Brain pericyte (primary cell): Measurements from ENCODE around the gene FBXO42.
"Not testable (repeated sequence)": the region's sequence is repeated elsewhere in the genome, so short reads cannot be mapped to it uniquely, and the experiment has no call there.

Experiments
- DNase-seq: peaks from one replicate; pipeline ENCODE4 v3.0.0-alpha.2; 2012; ENCODE audit warnings: low read depth, low spot score

Gene FBXO42

DNA sequence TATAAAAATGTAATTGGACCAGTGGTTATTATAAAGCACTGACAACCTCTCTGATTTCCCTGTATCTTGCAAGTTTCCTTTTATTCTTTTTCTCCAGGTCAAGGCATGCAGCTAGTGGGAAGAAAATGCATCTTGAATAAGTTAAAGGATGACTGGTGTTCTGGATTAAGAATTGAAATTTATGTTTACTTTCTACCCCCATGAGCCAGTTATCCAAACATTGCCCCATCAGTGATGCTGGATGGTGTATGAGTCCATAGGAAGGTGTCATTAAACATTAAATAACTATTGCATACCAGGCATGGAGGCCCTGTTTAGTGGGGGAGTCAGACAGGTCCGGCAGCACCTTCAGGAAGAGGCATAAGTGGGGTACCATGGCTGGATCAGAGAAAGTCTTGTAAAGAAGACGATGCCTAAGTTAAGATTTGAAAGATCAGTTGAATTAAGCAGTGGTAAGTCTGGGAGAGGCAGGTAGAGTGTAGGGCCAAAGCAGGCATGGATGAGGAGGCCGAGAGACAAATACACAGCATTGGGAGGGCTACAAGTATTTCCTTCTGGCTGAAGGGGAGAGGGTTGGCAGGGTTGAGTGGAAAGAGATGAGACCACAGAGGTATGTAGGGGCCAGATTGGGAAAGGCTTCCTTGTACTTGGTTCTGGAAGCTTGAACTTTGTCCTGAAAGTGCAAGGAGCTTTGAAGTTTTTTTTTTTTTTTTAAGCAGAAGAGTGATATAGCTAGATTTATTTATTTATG, 20.4 kb upstream of the FBXO42 start:
- DNase-seq, result no peak

DNA sequence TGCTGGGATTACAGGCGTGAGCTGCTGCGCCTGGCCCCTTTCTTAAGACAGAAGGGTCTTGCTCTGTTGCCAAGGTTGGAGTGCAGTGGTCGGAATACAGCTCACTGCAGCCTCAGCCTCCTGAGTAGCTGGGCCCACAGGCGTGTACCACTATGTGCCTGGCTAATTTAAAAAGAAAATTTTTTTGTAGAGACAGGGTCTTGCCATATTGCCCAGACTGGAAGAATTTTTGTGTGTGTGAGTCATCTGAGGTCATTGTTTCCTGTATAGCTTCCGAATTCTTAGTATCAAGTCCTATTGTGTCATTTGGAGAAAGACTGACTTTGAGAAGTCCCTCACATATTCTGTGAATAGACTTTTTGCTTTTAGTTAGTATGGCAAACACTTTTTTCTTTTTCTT, 19.4 kb upstream of the FBXO42 start:
- no peak for DNase-seq

DNA sequence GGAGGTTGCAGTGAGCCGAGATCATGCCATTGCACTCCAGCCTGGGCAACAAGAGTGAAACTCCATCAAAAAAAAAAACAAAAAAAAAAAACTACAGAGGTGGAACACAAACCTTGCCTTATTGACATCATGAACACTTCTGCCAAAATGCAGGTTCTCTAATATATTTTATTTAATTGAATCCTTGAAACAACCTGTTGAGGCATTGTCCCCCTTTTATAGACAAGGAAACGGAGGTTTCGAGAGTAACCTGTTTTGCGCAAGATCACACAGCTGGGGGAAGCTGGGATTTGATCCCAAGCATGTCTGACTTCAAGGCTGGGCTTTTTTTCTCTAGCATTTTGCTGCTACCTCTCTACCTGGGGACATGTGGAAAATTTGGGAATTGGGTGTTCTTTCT, 17.5 kb upstream of the FBXO42 start:
- DNase-seq, result no peak

DNA sequence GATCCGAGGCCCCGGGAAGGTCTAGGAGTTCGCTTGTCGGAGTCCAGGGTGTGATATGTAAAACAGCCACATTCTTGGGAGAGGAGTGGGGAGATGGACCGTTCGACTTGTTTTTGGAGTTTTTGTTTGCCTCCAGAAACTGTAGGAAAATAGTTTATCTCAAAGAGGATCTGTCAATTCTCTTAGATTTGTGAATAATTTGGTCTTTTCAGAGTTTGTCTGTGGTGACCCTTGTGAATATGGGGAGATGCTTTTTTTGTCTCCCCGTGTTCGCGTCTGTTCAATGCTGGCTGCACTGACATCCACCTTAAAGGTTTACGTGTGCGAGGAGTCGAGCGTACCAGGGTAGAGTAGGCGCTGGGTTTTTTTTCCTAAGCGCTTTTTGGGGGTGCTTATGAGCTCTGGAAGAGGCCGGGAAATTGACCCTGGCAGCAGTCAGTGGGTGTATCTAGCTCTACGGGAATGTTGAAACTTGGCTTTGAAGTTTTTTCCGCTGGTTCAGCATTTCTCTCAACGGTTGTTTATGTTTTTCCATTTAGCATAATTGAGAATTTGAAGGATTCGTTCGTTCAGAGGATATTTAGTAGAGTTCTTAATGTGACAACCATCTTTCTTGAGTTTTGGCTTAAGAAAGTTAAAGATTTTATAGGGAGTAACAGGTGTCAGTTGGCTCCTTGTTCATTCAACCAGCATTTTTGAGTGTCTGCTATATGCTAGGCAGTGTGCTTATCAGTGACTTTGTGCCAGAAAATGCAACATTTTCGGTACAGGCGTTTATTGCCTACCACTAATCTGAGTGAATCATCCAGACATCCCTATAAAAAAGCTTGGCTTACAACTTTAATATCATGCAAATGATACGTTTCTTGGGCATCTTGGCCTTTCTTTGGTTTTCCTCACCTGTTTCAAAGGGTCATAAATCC, 15.9 kb upstream of the FBXO42 start:
- DNase-seq, result no peak

DNA sequence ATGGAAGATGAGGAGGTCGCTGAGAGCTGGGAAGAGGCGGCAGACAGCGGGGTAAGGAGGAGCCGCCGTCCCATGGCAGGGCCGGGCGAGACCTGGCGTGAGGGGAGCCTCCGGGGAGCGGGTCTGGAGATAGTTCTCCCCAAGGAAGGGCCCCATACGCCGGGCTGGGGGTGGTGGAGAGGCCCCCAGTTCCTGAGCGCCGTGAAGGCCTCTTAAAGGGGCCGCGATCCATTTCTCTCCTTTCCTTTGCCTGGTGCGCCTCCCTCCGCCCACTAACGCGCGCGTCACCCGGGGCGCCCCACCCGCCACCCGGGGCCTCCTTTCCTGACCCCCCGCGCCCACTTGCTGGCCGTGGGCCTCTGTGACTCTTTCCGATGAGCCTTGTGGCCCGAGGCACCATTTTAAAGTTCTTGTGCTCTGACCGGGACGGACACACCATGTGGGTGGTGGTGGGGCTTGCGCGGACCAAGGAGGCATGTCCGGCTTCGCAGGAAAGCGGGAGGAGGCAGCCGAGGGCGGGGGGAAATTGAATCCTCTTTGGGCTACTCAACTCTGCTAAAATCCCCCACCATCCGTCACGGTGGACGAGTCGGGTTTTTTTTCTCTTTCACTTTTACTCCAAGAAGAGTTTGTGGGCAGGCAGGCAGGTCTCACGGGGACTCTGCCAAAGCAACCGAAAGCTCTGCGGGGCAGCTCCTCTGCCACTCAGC, 15.1 kb upstream of the FBXO42 start:
- DNase-seq, result peak; percentile 53

DNA sequence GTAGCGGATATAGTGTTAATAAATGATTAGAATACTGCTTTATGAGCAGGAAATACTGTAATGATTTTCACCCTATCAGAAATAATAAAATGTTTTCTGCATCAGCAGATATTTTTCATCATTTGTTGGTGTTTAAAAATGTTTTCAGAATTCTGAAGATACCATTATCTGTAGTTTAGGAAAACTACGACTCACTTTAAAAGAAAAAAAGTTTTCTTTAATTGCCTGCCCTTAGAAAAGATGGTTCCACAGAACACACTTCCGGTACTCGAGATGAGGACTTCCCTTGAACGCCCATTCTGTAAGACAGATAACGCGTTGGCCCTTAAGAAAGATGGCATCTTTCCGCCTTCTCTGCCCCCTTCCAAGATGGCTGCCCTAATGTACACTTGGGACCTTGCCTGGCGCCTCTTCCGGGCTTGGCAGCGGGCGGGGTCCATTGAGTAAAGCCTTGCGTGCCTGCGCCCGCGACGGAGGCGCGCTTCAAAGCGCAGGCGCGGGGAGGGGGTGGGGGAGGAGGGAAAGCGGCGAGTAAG, 14.5 kb upstream of the FBXO42 start, which contains the start of gene SZRD1:
Gene SZRD1 (plus strand): TSS at position 521 of the 536 bp plus-strand sequence. CDS start 16 bp downstream, outside the sequence.
- peak; percentile 99 for DNase-seq

DNA sequence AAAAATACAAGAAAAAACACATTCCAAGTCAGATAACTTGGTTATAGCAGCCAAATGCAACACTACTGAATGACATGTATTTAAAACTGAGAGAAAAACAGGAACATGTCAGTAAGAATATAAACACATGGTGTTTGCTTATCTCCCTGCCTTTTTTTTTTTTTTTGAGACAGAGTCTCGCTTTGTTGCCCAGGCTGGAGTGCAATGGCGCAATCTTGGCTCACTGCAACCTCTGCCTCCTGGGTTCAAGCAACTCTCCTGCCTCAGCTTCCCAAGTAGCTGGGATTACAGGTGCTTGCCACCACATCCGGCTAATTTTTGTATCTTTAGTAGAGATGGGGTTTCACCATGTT, 12.8 kb upstream of the FBXO42 start:
- not testable (repeated sequence) for DNase-seq

DNA sequence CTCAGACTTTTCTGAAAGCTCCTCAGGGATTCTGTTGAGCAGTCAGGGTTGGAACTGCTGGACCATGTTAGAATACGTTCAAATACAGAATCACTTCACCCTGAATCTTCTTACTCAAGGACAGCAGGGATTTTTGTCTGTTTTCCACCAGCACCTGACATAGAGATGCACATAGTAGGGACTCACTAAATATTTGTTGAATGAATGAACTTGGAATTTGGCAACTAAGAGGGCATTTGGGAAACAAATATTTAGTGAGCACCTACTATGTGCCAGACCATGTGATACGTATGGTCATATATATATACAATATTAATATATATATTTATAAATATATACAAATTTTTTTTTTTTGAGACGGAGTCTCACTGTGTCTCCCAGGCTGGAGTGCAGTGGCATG, 4.6 kb upstream of the FBXO42 start:
- DNase-seq, result no peak

DNA sequence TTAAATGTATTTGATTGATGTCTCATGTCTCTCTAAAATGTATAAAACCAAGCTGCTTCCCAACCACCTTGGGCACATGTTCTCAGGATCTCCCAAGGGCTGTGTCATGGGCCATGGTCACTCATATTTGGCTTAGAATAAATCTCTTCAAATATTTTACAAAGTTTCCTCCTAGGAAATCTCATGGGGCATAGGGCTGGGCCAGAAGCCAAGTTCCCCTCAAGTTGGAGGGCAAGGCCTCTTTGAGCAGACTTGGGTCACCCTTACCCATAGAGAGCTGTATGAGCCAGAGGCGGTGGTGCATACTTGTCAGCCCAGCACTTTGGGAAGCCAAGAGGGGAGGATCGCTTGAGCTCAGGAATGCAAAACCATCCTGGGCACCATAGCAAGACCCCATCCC, 2.3 kb upstream of the FBXO42 start:
- DNase-seq, result no peak

DNA sequence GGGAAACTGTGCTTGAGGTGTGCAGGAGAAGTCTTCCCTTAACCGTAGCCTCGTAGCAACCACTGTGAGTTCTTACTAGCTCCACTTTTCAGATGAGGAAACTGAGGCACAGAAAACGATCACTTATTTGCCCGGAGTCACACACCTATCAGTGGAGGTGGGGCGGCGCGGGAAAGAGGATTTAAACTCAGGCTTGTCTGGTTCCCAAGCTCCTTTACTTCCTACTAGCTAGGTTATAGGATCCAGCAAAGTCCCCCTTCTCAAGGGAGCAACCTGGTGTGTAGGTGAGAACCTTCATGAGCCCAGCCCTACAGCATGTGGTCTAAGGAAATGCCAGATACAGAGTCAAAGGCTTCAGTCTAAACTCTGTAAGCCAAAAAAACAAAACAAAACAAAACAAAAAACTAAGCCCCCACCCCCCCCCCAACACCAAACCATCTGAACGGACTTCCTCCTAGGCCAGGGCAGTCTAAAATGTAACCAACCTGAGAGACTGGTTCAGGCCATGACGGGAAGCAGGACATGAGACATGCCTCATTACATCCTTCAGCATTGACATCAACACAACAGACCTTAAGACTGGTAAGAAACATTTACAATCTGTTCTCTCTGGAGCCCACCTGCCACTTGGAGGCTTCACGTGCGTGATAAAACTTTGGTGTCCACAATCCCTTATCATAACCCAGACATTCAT, 709 bp upstream of the FBXO42 start:
- DNase-seq, result no peak

DNA sequence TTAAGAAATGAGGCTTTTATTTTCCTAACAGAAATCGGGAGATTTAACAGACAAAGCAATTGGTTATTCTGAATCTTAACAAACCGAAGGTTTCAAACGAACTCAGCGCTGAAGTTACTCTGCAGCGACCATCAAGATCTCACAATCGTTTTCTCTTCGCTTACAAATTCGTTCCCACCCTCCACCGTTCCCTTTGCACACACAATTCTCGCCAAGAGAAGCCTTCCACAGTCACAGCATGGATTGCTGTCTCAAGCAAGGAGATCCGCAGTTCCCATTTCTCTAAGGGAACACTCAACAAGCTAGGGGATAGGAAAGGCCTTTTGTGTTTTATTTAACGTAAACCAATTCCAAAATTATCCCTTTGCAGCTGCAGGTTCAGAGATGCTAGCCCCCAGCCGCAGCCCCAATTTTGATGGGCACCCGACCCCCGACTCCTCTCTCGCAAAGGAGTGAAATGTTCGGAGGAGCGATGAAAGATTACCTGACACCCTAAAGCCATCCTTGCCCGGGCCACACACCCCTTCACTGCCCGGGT, 755 bp downstream of the FBXO42 start:
- DNase-seq, result no peak

DNA sequence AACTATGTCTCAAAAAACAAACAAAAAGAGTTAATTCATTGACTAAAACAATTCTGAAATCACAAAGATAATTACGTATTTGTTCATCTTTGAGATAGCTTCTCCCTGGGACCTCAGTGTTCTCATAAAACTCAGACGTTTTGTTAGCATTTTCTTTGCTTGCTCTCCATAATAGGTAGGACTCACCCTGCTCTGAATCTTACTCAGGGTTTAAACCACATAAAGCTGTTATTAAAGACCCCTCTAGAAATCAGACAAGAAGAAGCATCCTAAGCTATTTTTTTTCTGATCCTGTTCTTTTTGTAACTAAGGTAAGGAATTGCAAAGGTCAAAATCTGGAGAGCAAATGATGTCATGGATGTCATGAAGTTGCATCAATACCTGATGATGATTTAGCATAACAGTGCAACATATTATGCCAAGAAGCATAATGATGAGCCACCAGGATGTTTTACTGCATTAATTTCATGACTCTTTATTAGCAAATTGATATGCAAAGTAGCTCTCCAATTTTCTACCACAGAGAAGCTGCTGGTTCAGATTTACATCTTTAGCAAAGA, 2.4 kb downstream of the FBXO42 start:
- no peak for DNase-seq

DNA sequence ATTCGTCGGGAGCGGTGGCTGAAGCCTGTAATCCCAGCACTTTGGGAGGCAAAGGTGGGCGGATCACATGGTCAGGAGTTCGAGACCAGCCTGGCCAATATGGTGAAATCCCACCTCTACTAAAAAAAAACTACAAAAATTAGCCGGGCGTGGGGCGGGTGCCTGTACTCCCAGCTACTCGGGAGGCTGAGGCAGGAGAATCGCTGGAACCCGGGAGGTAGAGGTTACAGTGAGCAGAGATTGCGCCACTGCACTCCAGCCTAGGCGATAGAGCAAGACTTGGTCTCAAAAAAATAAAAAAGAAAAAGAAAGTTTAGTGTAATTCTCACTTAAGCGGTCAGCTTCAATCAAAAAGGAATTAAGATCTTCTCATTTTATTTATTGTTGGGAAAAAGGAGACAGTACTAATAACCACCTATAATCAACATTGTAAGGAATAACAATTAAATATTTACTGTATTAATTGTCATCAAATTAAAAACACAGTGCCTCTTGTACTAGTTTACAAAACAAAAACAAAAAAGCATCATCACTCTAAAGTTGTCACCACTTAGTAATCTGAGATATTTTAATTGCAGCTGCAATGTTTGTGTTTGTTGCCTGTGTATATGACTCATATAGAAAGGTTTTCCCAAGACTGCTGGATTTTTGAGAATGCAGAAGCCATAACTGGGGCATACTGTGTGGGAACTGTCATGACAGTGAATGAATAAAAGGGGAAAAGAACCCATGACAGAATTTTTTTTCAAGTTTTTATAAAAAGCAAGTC, 3.7 kb downstream of the FBXO42 start:
- no peak for DNase-seq

DNA sequence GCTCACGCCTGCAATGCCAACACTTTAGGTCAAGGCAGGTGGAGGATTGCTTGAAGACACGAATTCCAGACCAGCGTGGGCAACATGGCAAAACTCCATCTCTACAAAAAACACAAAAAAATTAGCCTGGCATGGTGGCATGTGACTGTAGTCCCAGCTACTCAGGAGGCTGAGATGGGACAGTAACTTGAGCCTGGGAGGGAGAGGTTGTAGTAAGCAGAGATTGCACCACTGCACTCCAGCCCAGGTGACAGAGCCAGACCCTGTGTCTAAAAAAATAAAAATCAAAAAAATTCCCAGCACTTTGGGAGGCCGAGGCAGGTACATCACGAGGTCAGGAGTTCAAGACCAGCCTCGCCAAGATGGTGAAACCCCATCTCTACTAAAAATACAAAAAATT, 9.0 kb downstream of the FBXO42 start:
- DNase-seq, result not testable (repeated sequence)

DNA sequence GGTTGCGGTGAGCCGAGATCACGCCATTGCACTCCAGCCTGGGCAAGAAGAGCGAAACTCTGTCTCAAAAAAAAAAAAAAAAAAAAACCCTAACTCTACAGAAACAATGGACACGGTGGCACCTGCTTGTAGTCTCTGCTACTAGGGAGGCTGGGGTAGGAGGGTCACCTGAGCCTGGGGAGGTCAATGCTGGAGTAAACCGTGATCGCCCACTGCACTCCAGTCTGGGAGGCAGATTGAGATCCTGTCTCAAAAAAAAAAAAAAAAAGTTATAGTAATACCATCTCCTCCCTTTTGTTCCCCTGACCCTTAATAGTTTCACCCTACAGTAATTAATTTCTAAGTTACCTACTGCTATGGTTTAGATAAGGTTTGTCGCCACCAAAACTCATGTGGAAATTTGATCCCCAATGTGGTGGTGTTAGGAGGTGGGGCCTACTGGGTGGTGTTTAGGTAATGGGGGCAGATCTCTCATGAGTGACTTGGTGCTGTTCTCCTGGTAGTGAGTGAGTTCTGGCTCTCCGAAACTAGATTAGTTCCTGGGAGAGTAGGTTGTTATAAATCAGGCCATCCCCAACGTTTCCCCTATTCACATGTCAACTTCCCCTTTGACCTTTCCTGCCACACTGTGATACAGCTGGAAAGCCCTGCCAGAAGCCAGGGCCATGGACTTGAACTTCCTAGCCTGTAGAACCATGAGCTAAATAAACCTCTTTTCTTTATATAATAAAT, 9.8 kb downstream of the FBXO42 start:
- DNase-seq, result no peak

DNA sequence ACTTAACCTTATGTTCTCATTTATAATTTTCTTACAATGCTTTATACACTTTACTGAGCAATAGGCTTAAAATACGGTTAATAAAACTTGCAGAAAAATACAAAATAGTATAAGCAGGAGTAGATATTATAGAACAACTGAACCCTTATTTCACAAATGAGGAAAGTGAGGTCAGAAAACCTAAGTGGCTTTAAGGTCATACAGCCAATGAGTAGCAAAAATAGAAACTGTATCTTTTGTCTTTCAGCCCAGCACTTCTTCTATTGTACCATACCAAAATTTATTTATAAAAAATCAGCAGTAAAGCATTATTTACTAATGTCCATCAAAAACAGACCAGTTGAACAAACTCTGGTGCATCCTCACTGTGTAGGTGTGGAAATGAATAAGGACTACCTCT, 11.6 kb downstream of the FBXO42 start:
- no peak for DNase-seq

DNA sequence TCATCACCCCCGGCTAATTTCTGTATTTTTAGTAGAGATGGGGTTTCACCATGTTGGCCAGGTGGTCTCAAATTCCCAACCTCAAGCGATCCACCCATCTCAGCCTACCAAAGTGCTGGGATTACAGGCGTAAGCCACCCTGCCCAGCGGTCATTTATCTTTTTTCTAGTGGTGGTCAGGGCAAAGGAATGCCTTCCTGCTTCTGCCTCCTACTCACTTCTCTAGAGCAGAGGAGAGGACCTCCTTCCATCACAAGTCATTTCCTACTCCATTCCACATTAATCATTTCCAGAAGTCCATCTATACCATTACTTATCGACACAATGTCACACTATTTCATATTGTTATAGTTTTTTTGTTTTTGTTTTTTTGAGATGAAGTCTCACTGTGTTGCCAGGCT, 13.3 kb downstream of the FBXO42 start:
- no peak for DNase-seq

DNA sequence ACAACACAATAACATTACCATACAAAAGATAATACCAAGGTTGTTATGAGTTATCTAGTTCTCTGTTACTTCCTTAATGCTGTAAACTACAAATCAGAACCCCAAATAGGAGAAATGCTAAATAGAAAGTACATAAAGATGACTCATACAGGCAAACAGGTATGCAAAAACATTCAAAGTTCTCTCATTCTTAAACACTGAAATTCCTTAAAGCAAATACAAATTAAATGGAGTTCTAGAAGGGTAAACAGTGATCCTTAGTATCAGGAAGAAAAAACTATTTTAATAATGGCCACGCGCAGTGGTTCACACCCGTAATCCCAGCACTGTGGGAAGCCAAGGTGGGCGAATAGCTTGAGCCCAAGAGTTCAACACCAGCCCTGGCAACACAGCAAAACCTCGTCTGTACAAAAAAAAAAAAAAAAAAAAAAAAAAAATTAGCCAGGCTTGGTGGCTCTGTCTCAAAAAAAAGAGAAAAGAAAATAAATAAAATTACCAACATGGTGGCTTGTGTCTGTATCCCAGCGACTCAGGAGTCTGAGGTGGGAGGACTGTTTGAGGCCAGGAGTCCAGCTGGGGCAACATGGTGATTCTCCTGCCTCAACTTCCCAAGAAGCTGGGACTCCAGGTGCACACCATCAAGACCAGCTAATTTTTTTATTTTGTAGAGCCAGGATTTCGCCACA, 17.5 kb downstream of the FBXO42 start:
- no peak for DNase-seq
